Right lobe of liver (tissue), 4 donors: ENCODE data around the gene STK17B.

Source experiments
- CTCF ChIP-seq, 4 donors: fragments of 200-600 bp in 3 of 4; fragments of 450-650 bp in 1 of 4; IDR thresholded peaks; one replicate each; pipeline versions ENCODE4 v1.5.1 to v1.8.0; 2016 to 2022; ENCODE audit warnings: antibody characterized with exemption in 4 of 4, mild to moderate bottlenecking in 2 of 4
- POLR2A ChIP-seq: fragments of 450-650 bp; IDR thresholded peaks from one replicate; pipeline ENCODE4 v1.6.1; 2017; ENCODE audit warnings: antibody characterized with exemption, mild to moderate bottlenecking
- donor health status: DM: no; HTN: no; CAD: no.
- donor health status: DM: no; HTN: no; CAD: no.
- donor health status: DM: no; HTN: yes; CAD: no.

- TF ChIP-seq CTCF (IDR thresholded peaks at IDR 0.05) (no peak), POLR2A (no peak)
These were observed 15.0 kb upstream of the STK17B start for GRCh38 chr2:196186266-196186980.
